Caco-2 (cell line): ENCODE results near the gene TPSD1. TPM values are rescaled to one million over a fixed set of nuclear protein-coding genes. Genes with fewer than 3 reads are reported as not detected.
"Not testable (repeated sequence)": the region's sequence is repeated elsewhere in the genome, so short reads cannot be mapped to it uniquely, and the experiment has no call there.

ENCODE experiments used
- BruUV-seq: library from RNA; stranded (reverse); fragments of 400-500 nt; replicated peaks from 2 replicates; lab custom pipeline; 2021; lab: Mats Ljungman, UMichigan
- CTCF ChIA-PET: fragments of 300-600 bp; sonication (Branson Sonifier 250); formaldehyde crosslinking; loops from one replicate; lab custom pipeline; 2022; ENCODE audit warnings: antibody characterized with exemption; lab: Charles Lee
- POLR2A ChIA-PET: fragments of 300-600 bp; sonication (Branson Sonifier 250); formaldehyde crosslinking; loops from one replicate; lab custom pipeline; 2022; ENCODE audit warnings: antibody characterized with exemption; lab: Charles Lee
- DNase-seq, 2 experiments: peaks; one replicate each; pipeline versions ENCODE4 v3.0.0 to v3.0.0-alpha.2; 2020 to 2022
- H3K27me3 ChIP-seq: replicated peaks from 2 replicates; pipeline ENCODE4 v1.6.0; 2011; ENCODE audit warnings: low read length; ENCODE audit not compliant: control insufficient read depth, insufficient read depth
- H3K36me3 ChIP-seq: 2 replicates; pipeline ENCODE4 v1.5.1; 2011; ENCODE audit warnings: low read length; ENCODE audit not compliant: control insufficient read depth, insufficient read depth
- H3K4me1 ChIP-seq: fragments of 250-450 bp; sonication (Bioruptor Pico); 2 replicates; pipeline ENCODE4 v1.5.1; 2020; ENCODE audit warnings: mild to moderate bottlenecking
- H3K4me3 ChIP-seq: 2 replicates; pipeline ENCODE4 v1.5.1; 2011; ENCODE audit warnings: low read depth, mild to moderate bottlenecking, control low read depth, low read length
- H3K9me3 ChIP-seq: fragments of 250-450 bp; sonication (Bioruptor Pico); 2 replicates; pipeline ENCODE4 v1.5.1; 2020; ENCODE audit warnings: mild to moderate bottlenecking, moderate library complexity
- H3K27ac Mint-ChIP-seq: one replicate; pipeline ENCODE4 v1.8.0; 2022; ENCODE audit warnings: mixed read lengths; ENCODE audit not compliant: unreplicated experiment
- H3K27me3 Mint-ChIP-seq: one replicate; pipeline ENCODE4 v1.8.0; 2022; ENCODE audit warnings: mixed read lengths; ENCODE audit not compliant: insufficient read depth, unreplicated experiment
- H3K36me3 Mint-ChIP-seq: one replicate; pipeline ENCODE4 v1.8.0; 2022; ENCODE audit warnings: mild to moderate bottlenecking, mixed read lengths; ENCODE audit not compliant: insufficient read depth, unreplicated experiment
- H3K4me1 Mint-ChIP-seq: one replicate; pipeline ENCODE4 v1.8.0; 2022; ENCODE audit warnings: low read depth, mixed read lengths; ENCODE audit not compliant: unreplicated experiment
- H3K4me3 Mint-ChIP-seq: one replicate; pipeline ENCODE4 v1.8.0; 2022; ENCODE audit warnings: mild to moderate bottlenecking, moderate library complexity, mixed read lengths; ENCODE audit not compliant: unreplicated experiment
- H3K9me3 Mint-ChIP-seq: one replicate; pipeline ENCODE4 v1.8.0; 2022; ENCODE audit warnings: mixed read lengths; ENCODE audit not compliant: unreplicated experiment
- intact Hi-C: fragments of 100-400 bp; cut with micrococcal nuclease; formaldehyde crosslinking; loops from one replicate; pipeline ENCODE4 v1.10.0; 2022; ENCODE audit not compliant: unreplicated experiment
- total RNA-seq: library from RNA; stranded (reverse); gene quantifications from 2 replicates; pipeline ENCODE4 v1.2.3, GENCODE V29; 2022
- TF ChIP-seq, protein P1 (sequence below), 2 experiments: fragments of 200-600 bp in 1 of 2; IDR thresholded peaks; 1 replicate in 1 of 2; 2 replicates in 1 of 2; pipeline versions ENCODE4 v1.5.1 to v1.8.0; 2011 to 2022; ENCODE audit warnings: antibody characterized with exemption in 1 of 2, control low read depth in 1 of 2, inconsistent platforms in 1 of 2, low read depth in 1 of 2, low read length in 1 of 2, mild to moderate bottlenecking in 1 of 2, moderate library complexity in 1 of 2; ENCODE audit not compliant: insufficient read depth in 1 of 2, severe bottlenecking in 1 of 2, unreplicated experiment in 1 of 2

TPSD1 gene
- total RNA-seq, 1 experiment from 2014 or later: not detected

DNA sequence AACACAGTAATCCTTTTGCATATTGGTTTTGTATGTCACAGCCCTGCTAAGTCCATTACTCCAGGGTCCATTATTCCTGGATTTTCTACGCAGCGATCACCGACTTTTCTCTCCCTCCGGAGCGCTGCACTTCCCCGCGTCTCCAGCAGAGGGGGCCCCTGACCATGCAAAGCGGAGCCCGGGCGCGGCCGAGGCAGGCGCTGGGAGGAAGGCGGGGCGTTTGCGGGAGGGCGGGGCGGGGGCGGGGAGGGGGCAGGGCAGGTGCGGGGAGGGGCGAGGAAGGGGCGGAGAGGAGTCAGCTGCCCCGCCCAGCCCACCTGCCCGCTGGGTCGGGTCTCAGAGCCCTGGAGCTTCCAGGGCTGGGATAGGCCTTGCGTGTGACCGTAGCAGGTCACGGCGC lies 19.2 kb upstream of the TPSD1 start:
- not testable (repeated sequence) for H3K9me3 Mint-ChIP-seq, BruUV-seq

GRCh38 chr16:1237990-1238389 lies 17.9 kb upstream of the TPSD1 start:
- H3K4me1 ChIP-seq: no peaks in the 10 kb centered on the region
- H3K27ac Mint-ChIP-seq: no peak overlapping the region
- no peak overlapping the region for H3K4me3 ChIP-seq
- no peaks in the 10 kb centered on the region for H3K27me3 ChIP-seq
- no peaks in the 10 kb centered on the region for H3K9me3 ChIP-seq
- BruUV-seq: no TSS peak
- TF ChIP-seq, protein P1, sequence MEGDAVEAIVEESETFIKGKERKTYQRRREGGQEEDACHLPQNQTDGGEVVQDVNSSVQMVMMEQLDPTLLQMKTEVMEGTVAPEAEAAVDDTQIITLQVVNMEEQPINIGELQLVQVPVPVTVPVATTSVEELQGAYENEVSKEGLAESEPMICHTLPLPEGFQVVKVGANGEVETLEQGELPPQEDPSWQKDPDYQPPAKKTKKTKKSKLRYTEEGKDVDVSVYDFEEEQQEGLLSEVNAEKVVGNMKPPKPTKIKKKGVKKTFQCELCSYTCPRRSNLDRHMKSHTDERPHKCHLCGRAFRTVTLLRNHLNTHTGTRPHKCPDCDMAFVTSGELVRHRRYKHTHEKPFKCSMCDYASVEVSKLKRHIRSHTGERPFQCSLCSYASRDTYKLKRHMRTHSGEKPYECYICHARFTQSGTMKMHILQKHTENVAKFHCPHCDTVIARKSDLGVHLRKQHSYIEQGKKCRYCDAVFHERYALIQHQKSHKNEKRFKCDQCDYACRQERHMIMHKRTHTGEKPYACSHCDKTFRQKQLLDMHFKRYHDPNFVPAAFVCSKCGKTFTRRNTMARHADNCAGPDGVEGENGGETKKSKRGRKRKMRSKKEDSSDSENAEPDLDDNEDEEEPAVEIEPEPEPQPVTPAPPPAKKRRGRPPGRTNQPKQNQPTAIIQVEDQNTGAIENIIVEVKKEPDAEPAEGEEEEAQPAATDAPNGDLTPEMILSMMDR (IDR thresholded peaks at IDR 0.05; ENCODE audit: insufficient read depth in 1 of 2, low read depth in 1 of 2, low read length in 1 of 2, severe bottlenecking in 1 of 2, unreplicated experiment in 1 of 2): no peak
- ChIA-PET POLR2A (no interaction called here), CTCF (no interaction called here)
- H3K27me3 Mint-ChIP-seq: no peaks in the 10 kb centered on the region
- no peaks in the 10 kb centered on the region for H3K36me3 ChIP-seq
- DNase-seq: no peak
- no peaks in the 10 kb centered on the region for H3K9me3 Mint-ChIP-seq
- H3K4me3 Mint-ChIP-seq: no peak overlapping the region
- intact Hi-C loops: no loop called here
- H3K4me1 Mint-ChIP-seq: no peaks in the 10 kb centered on the region
- no peaks in the 10 kb centered on the region for H3K36me3 Mint-ChIP-seq

More for the DNA sequence above, 19.2 kb upstream of the TPSD1 start:
- CTCF ChIA-PET, intact Hi-C loops, H3K27ac Mint-ChIP-seq, H3K4me3 ChIP-seq, H3K4me3 Mint-ChIP-seq, H3K27me3 Mint-ChIP-seq, H3K4me1 Mint-ChIP-seq, H3K36me3 ChIP-seq, H3K4me1 ChIP-seq, H3K36me3 Mint-ChIP-seq, DNase-seq, H3K27me3 ChIP-seq, H3K9me3 ChIP-seq, POLR2A ChIA-PET: not testable (repeated sequence)

DNA sequence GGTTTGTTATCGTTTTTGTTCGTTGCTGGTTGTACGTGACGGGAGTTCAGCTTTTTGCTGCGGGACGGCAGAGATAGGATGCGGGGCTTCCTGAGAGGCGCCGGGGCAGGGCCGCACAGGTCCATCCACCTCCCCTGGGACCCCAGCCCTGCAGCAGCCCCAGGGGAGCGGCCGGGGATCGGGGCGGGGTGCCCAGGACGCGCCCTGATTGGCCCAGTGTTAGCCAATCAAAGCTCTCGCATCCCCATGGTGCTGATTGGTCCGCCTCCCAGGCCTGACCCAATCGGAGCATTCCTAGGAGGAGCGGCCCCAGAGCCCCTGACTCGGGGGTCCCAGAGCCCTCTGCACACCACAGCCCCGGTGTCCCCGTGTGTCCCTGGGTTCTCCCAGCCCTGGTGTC lies 17.0 kb upstream of the TPSD1 start:
- CTCF ChIA-PET: interaction anchor here (0.6 kb wide), 1 partner anchor 136 kb away, joined by 6 read pairs; no protein-coding TSS in a partner anchor
- H3K36me3 ChIP-seq, BruUV-seq, H3K27me3 Mint-ChIP-seq, POLR2A ChIA-PET, H3K4me1 Mint-ChIP-seq, H3K27ac Mint-ChIP-seq, H3K4me3 ChIP-seq, H3K27me3 ChIP-seq, H3K4me1 ChIP-seq, intact Hi-C loops, H3K9me3 ChIP-seq, DNase-seq, H3K36me3 Mint-ChIP-seq, H3K4me3 Mint-ChIP-seq, H3K9me3 Mint-ChIP-seq: not testable (repeated sequence)

GRCh38 chr16:1239575-1239974 lies 16.3 kb upstream of the TPSD1 start:
- H3K4me3 ChIP-seq, H3K9me3 ChIP-seq, H3K27me3 Mint-ChIP-seq, H3K9me3 Mint-ChIP-seq, H3K27ac Mint-ChIP-seq, H3K36me3 Mint-ChIP-seq, H3K4me1 Mint-ChIP-seq, POLR2A ChIA-PET, H3K36me3 ChIP-seq, H3K4me3 Mint-ChIP-seq, CTCF ChIA-PET, BruUV-seq, DNase-seq, H3K4me1 ChIP-seq, intact Hi-C loops, H3K27me3 ChIP-seq: not testable (repeated sequence)

- H3K4me3 Mint-ChIP-seq, H3K9me3 ChIP-seq, POLR2A ChIA-PET, H3K4me1 Mint-ChIP-seq, H3K36me3 Mint-ChIP-seq, H3K27me3 ChIP-seq, CTCF ChIA-PET, H3K36me3 ChIP-seq, H3K27me3 Mint-ChIP-seq, H3K27ac Mint-ChIP-seq, BruUV-seq, H3K4me1 ChIP-seq, intact Hi-C loops, H3K4me3 ChIP-seq, DNase-seq, H3K9me3 Mint-ChIP-seq: not testable (repeated sequence)
These were observed 15.4 kb upstream of the TPSD1 start, which contains the start of gene TPSAB1 for GRCh38 chr16:1240436-1240835. Gene TPSAB1, plus strand, starts transcription at chr16:1240705. Its CDS starts 234 bp downstream, at chr16:1240939.

- H3K9me3 Mint-ChIP-seq, H3K27me3 ChIP-seq, H3K36me3 ChIP-seq, H3K4me1 Mint-ChIP-seq, H3K27me3 Mint-ChIP-seq, H3K4me1 ChIP-seq, intact Hi-C loops, DNase-seq, H3K27ac Mint-ChIP-seq, POLR2A ChIA-PET, BruUV-seq, H3K4me3 ChIP-seq, H3K9me3 ChIP-seq, CTCF ChIA-PET, H3K36me3 Mint-ChIP-seq, H3K4me3 Mint-ChIP-seq: not testable (repeated sequence)
These were observed 14.8 kb upstream of the TPSD1 start for GRCh38 chr16:1241081-1241480.
